Osteocyte (in vitro differentiated cells): Measurements from ENCODE around the gene CRADD. TPM values are rescaled to one million over a fixed set of nuclear protein-coding genes. Genes with fewer than 3 reads are reported as not detected.

ENCODE experiments used
- DNase-seq: peaks from one replicate; pipeline ENCODE4 v3.0.0; 2021; ENCODE audit warnings: mixed read lengths; ENCODE audit not compliant: unreplicated experiment; ENCODE audit errors: extremely low spot score
- H3K27ac Mint-ChIP-seq: one replicate; pipeline ENCODE4 v1.8.0; 2021; ENCODE audit warnings: mild to moderate bottlenecking, mixed read lengths; ENCODE audit not compliant: unreplicated experiment
- H3K27me3 Mint-ChIP-seq: one replicate; pipeline ENCODE4 v1.8.0; 2021; ENCODE audit warnings: mixed read lengths; ENCODE audit not compliant: unreplicated experiment
- H3K36me3 Mint-ChIP-seq: one replicate; pipeline ENCODE4 v1.8.0; 2021; ENCODE audit warnings: mixed read lengths; ENCODE audit not compliant: unreplicated experiment
- H3K4me1 Mint-ChIP-seq: one replicate; pipeline ENCODE4 v1.8.0; 2021; ENCODE audit warnings: mixed read lengths; ENCODE audit not compliant: unreplicated experiment
- H3K4me3 Mint-ChIP-seq: one replicate; pipeline ENCODE4 v1.8.0; 2021; ENCODE audit warnings: mild to moderate bottlenecking, moderate library complexity, mixed read lengths; ENCODE audit not compliant: unreplicated experiment
- H3K9me3 Mint-ChIP-seq: one replicate; pipeline ENCODE4 v1.8.0; 2021; ENCODE audit warnings: mixed read lengths; ENCODE audit not compliant: unreplicated experiment
- long read RNA-seq: library from polyadenylated mRNA; unstranded; transcript quantifications from one replicate; pipeline ENCODE4 v2.0.0, GENCODE V29; 2021
- total RNA-seq: library from RNA; stranded (reverse); gene quantifications from 2 replicates; pipeline ENCODE4 v1.2.1, GENCODE V29; 2021
- TF ChIP-seq, protein P1 (sequence below): fragments of 200-600 bp; sonication (generic); IDR thresholded peaks from 2 replicates; pipeline ENCODE4 v1.5.0; 2021; ENCODE audit warnings: antibody characterized with exemption, mild to moderate bottlenecking, moderate library complexity

CRADD gene
- 12.7 and 13.8 TPM in 2 replicates for total RNA-seq
- long read RNA-seq, transcript CRADD-201 (3 exons, 1,169 nt): major isoform, 57 of 63 reads
- long read RNA-seq, partial matches to known transcripts: 0 of 63 reads
- long read RNA-seq, other reads (novel, unspliced or antisense): 6 of 63 reads

DNA sequence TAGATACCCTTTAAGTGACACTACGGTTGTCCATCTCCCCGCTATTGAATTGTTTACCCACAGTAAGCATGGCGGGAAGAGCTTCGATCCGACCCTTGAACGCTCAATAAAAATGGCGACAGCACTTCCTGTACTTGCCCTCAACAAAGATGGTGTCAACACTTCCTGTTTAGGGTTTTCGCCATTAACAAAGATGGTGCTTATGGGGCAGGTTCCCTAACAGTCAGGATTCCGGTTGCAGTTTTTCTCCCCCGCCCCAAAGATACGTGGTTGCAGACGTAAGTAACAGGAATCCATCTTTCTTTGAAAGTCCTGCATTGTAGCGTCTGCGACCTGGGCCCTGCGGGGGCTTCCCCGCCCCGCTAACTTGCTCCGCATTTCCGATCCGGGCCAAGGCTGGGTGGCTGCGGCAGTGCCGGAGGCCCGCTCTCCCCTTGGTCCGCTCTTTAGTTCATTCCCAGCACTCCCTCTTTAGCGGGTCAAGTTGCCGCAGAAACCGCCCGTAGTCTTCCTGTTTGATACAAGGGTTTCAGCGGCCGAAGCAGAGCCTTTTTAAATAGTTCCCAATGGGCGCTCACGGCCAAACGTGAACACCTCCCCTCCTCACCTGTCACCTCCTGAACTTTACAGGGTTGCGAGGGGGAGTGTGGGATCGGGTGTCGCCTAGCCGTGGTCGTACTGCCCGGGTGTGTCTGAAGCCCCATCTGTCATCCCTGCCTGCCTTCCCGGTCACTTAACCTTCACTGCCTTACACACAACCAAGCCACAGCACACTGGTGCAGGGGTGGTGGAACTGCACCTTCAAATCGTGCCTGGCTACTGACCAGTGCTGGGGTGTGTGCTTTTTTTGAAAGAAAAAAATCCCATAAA, at the start of gene CRADD:
Gene CRADD, plus strand, starts transcription at position 181 of the 870 bp plus-strand sequence.
- no peaks in the 10 kb centered on the region for H3K9me3 Mint-ChIP-seq
- peaks cover 3% of the 10 kb centered on the region for H3K27me3 Mint-ChIP-seq
- peaks cover 19% of the 10 kb centered on the region for H3K4me1 Mint-ChIP-seq
- TF ChIP-seq, protein P1, sequence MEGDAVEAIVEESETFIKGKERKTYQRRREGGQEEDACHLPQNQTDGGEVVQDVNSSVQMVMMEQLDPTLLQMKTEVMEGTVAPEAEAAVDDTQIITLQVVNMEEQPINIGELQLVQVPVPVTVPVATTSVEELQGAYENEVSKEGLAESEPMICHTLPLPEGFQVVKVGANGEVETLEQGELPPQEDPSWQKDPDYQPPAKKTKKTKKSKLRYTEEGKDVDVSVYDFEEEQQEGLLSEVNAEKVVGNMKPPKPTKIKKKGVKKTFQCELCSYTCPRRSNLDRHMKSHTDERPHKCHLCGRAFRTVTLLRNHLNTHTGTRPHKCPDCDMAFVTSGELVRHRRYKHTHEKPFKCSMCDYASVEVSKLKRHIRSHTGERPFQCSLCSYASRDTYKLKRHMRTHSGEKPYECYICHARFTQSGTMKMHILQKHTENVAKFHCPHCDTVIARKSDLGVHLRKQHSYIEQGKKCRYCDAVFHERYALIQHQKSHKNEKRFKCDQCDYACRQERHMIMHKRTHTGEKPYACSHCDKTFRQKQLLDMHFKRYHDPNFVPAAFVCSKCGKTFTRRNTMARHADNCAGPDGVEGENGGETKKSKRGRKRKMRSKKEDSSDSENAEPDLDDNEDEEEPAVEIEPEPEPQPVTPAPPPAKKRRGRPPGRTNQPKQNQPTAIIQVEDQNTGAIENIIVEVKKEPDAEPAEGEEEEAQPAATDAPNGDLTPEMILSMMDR: no peak
- peak within 1 kb of the TSS; percentile 97 for H3K4me3 Mint-ChIP-seq
- peak within 1 kb of the TSS; percentile 99 for H3K27ac Mint-ChIP-seq
- peaks cover 5% of the 10 kb centered on the region for H3K36me3 Mint-ChIP-seq
- DNase-seq: peak; percentile 93

GRCh38 chr12:93632383-93632782, 44.8 kb upstream of the CRADD start:
- H3K27me3 Mint-ChIP-seq: no peaks in the 10 kb centered on the region

GRCh38 chr12:93634416-93634815, 42.8 kb upstream of the CRADD start:
- Mint-ChIP-seq H3K4me1 (peaks cover 9% of the 10 kb centered on the region), H3K4me3 (no peak overlapping the region), H3K36me3 (no peaks in the 10 kb centered on the region), H3K9me3 (no peaks in the 10 kb centered on the region), H3K27ac (no peak overlapping the region), H3K27me3 (peaks cover 11% of the 10 kb centered on the region)
- DNase-seq: no peak
- TF ChIP-seq, protein P1: no peak

More at GRCh38 chr12:93632383-93632782, 44.8 kb upstream of the CRADD start:
- Mint-ChIP-seq H3K4me1 (peaks cover 9% of the 10 kb centered on the region), H3K27ac (no peak overlapping the region), H3K9me3 (peaks cover 10% of the 10 kb centered on the region), H3K36me3 (no peaks in the 10 kb centered on the region), H3K4me3 (no peak overlapping the region)
- DNase-seq: no peak
- TF ChIP-seq, protein P1: no peak

DNA sequence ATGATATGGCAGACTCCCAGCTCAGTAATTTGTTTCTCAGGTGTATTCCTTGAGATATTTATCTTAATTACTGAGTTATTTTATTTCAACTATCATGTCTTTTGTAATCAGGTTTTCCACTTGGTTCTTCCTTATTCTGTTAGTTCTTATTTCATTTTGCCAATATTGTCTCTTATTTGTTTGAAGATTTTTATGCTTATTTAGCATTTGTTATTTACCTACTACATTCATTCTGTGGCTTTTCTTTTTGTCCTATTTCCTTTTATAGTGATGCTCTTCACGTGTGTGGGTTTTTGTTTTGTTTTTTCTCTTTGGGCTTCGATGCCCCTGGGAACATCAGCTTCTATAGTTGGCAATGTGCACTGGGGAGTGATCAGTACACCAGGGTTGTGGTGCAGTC, 40.5 kb upstream of the CRADD start:
- Mint-ChIP-seq H3K9me3 (no peaks in the 10 kb centered on the region), H3K4me1 (peaks cover 9% of the 10 kb centered on the region), H3K36me3 (no peaks in the 10 kb centered on the region), H3K27ac (no peak overlapping the region), H3K4me3 (no peak overlapping the region), H3K27me3 (peaks cover 14% of the 10 kb centered on the region)
- DNase-seq: no peak
- TF ChIP-seq, protein P1: no peak

GRCh38 chr12:93638095-93638494, 39.1 kb upstream of the CRADD start:
- Mint-ChIP-seq H3K27me3 (peaks cover 14% of the 10 kb centered on the region), H3K36me3 (no peaks in the 10 kb centered on the region), H3K27ac (no peak overlapping the region), H3K4me3 (no peak overlapping the region), H3K4me1 (peaks cover 9% of the 10 kb centered on the region), H3K9me3 (no peaks in the 10 kb centered on the region)
- DNase-seq: no peak
- TF ChIP-seq, protein P1: no peak
